ENCODE results near the gene CUL1.
A peak's percentile ranks its signal among the peaks of the same experiment; 100 is the strongest.

The CUL1 gene

DNA sequence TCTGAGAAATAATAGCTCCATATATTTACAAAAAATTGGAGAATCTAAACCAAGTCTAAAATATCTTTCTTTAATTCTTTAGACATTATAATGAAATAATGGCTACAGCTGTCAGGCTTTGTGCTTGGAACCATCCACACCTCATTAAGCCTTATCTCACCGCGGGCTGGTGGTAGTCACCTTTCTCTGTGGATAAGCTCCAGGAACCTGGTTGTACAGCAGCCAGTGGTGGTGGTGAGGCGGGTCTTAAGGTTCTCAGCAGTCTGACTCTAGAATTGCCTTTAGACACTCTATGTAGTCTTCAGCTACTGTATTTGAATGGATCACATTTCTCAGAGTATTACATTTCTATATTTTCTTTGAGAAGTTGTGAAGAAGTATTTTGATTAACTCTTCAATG is 34.2 kb downstream of the CUL1 start:
- no peak overlapping the region for H3K9ac ChIP-seq
- H3K27me3 ChIP-seq (ENCODE audit: control insufficient read depth, insufficient read depth, low read length), result no peaks in the 10 kb centered on the region
- TF ChIP-seq, protein P1, sequence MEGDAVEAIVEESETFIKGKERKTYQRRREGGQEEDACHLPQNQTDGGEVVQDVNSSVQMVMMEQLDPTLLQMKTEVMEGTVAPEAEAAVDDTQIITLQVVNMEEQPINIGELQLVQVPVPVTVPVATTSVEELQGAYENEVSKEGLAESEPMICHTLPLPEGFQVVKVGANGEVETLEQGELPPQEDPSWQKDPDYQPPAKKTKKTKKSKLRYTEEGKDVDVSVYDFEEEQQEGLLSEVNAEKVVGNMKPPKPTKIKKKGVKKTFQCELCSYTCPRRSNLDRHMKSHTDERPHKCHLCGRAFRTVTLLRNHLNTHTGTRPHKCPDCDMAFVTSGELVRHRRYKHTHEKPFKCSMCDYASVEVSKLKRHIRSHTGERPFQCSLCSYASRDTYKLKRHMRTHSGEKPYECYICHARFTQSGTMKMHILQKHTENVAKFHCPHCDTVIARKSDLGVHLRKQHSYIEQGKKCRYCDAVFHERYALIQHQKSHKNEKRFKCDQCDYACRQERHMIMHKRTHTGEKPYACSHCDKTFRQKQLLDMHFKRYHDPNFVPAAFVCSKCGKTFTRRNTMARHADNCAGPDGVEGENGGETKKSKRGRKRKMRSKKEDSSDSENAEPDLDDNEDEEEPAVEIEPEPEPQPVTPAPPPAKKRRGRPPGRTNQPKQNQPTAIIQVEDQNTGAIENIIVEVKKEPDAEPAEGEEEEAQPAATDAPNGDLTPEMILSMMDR (IDR thresholded peaks at IDR 0.05), result no peak
- H3K4me3 ChIP-seq (ENCODE audit: low read depth, low read length), result no peak overlapping the region
- no peak overlapping the region for H2AFZ ChIP-seq
- peaks cover 20% of the 10 kb centered on the region for H3K79me2 ChIP-seq
- no peak overlapping the region for H3K4me2 ChIP-seq (ENCODE audit: low read length)
- H3K36me3 ChIP-seq (ENCODE audit: control insufficient read depth, insufficient read depth, low read length), result no peaks in the 10 kb centered on the region
- no peaks in the 10 kb centered on the region for H3K4me1 ChIP-seq
- no peak overlapping the region for H3K27ac ChIP-seq
- no peaks in the 10 kb centered on the region for H3K9me3 ChIP-seq (ENCODE audit: control insufficient read depth, low read length)

DNA sequence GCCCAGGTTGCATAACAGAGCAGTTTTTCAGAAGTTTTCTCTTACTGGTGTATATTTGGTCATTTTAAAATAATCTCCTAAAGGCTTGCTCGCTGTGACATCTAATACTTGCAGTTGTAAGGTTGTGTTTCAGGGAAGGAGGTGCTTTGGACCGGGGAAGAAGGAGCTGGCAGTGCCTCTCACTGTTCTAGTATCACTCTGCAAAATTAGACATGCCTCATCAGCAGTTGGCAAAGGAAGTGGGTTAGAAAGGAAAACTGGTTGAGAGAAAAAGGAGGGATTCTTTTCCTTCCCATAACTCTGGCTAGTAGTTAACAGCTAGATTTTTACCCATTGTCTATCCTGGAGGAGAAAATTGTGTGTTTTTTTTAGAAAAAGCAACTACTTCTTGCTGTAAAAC is 34.8 kb downstream of the CUL1 start:
- Histone ChIP-seq H3K9ac (no peak overlapping the region), H2AFZ (no peak overlapping the region), H3K27me3 (ENCODE audit: control insufficient read depth, insufficient read depth, low read length) (no peaks in the 10 kb centered on the region), H3K27ac (no peak overlapping the region), H3K36me3 (ENCODE audit: control insufficient read depth, insufficient read depth, low read length) (no peaks in the 10 kb centered on the region), H3K4me2 (ENCODE audit: low read length) (peak overlapping the region; percentile 53), H3K9me3 (ENCODE audit: control insufficient read depth, low read length) (no peaks in the 10 kb centered on the region), H3K4me1 (no peaks in the 10 kb centered on the region), H3K4me3 (ENCODE audit: low read depth, low read length) (peak overlapping the region; percentile 6), H3K79me2 (peaks cover 19% of the 10 kb centered on the region)
- TF ChIP-seq, protein P1 (IDR thresholded peaks at IDR 0.05), result no peak

DNA sequence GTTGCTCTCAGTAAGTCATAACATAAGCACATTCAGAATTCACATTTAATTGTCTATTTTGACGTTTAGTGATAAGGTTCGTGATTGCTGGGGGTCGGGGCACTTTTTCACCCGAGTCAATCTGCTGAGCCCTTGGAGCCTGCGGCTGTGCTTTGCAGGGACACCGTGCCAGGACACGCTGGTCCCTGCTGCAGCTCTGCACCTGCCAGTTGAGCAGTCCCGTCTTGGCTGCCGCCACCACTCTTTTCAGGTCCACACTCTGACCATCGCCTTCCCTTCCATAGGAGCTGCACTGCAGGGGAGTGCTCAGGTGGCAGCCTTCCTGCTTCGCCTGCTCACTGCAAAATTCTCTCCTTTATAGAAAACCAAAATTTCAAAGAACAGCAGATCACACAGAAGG is 36.4 kb downstream of the CUL1 start:
- Histone ChIP-seq H3K4me1 (peaks cover 4% of the 10 kb centered on the region), H3K79me2 (peaks cover 16% of the 10 kb centered on the region), H3K4me2 (ENCODE audit: low read length) (no peak overlapping the region), H3K27ac (no peak overlapping the region), H3K9me3 (ENCODE audit: control insufficient read depth, low read length) (no peaks in the 10 kb centered on the region), H3K9ac (no peak overlapping the region), H3K4me3 (ENCODE audit: low read depth, low read length) (no peak overlapping the region), H2AFZ (no peak overlapping the region), H3K27me3 (ENCODE audit: control insufficient read depth, insufficient read depth, low read length) (no peaks in the 10 kb centered on the region), H3K36me3 (ENCODE audit: control insufficient read depth, insufficient read depth, low read length) (no peaks in the 10 kb centered on the region)
- TF ChIP-seq, protein P1 (IDR thresholded peaks at IDR 0.05), result no peak

DNA sequence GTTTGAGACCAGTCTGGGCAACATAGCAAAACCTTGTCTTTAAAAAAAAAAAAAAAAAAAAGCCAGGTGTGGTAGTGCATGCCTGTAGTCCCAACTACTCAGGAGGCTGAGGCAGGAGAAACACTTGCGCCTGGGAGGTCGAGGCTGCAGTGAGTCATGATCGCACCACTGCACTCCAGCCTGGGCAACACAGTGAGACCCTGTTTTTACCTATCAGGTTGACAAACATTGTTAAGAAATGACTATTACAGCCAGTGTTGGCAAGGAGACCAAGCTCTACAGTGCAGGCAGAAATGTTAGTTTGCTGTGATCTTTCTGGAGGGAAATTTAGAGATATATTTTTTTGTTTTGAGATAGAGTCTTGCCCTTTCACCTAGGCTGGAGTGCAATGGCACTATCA is 37.3 kb downstream of the CUL1 start:
- no peak overlapping the region for H3K4me2 ChIP-seq (ENCODE audit: low read length)
- no peak overlapping the region for H3K27ac ChIP-seq
- no peaks in the 10 kb centered on the region for H3K9me3 ChIP-seq (ENCODE audit: control insufficient read depth, low read length)
- H3K4me3 ChIP-seq (ENCODE audit: low read depth, low read length), result no peak overlapping the region
- no peak overlapping the region for H2AFZ ChIP-seq
- H3K4me1 ChIP-seq, result peaks cover 4% of the 10 kb centered on the region
- TF ChIP-seq, protein P1 (IDR thresholded peaks at IDR 0.05), result no peak
- H3K79me2 ChIP-seq, result peaks cover 23% of the 10 kb centered on the region
- no peak overlapping the region for H3K9ac ChIP-seq
- H3K27me3 ChIP-seq (ENCODE audit: control insufficient read depth, insufficient read depth, low read length), result no peaks in the 10 kb centered on the region
- H3K36me3 ChIP-seq (ENCODE audit: control insufficient read depth, insufficient read depth, low read length), result no peaks in the 10 kb centered on the region

DNA sequence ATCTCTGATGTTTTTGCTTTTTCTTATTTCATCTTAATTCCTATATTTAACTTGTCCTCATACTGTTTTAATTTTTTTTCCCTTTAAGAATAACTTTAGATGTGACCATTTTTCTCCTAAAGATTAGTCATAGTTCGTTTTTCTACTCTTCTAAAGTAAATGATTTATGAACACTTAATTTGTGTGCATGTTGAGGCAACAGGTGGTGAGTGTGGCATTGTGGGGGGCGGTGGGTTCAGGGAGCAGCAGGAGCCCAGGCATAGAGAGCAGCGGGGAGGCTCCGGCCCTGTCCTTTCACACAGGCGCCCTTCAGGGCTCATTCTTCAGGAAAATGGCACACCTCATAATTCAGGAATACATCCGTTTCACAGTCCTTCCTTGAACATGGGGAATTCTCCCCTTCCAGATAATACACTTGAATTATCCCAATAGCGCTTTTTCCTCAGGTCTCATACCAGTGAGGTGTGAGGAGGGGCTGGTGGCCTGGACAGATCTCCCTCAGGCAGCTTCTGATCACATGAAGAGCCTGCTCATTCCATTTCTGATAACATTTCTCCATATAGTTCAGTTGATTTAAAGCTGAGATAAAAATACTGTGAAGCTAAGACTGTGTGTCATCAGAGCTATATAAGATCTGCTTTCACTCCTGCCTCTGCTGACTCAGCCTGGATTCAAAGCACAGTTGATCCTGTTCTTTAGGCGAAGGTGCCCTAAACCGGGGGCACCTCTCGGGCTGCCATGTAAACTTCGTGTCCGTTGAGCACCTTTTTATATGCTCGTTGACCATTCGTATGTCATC is 40.2 kb downstream of the CUL1 start:
- Histone ChIP-seq H3K9ac (no peak overlapping the region), H2AFZ (no peak overlapping the region), H3K4me3 (ENCODE audit: low read depth, low read length) (no peak overlapping the region), H3K4me1 (peaks cover 4% of the 10 kb centered on the region), H3K79me2 (peaks cover 32% of the 10 kb centered on the region), H3K9me3 (ENCODE audit: control insufficient read depth, low read length) (no peaks in the 10 kb centered on the region), H3K4me2 (ENCODE audit: low read length) (no peak overlapping the region), H3K36me3 (ENCODE audit: control insufficient read depth, insufficient read depth, low read length) (no peaks in the 10 kb centered on the region), H3K27ac (no peak overlapping the region), H3K27me3 (ENCODE audit: control insufficient read depth, insufficient read depth, low read length) (no peaks in the 10 kb centered on the region)
- TF ChIP-seq, protein P1 (IDR thresholded peaks at IDR 0.05), result no peak
